NCI-H82 (cell line): ENCODE data around the gene NAV3.

Experiments
- DNase-seq: peaks from one replicate; lab custom pipeline; 2025; lab: John Stamatoyannopoulos, UW

NAV3 gene

GRCh38 chr12:77847060-77847541 lies 16.4 kb downstream of the NAV3 start:
- no peak for DNase-seq

- no peak for DNase-seq
Observed at GRCh38 chr12:77847680-77848431, 17.2 kb downstream of the NAV3 start.

- no peak for DNase-seq
Observed at GRCh38 chr12:77850129-77850528, 19.4 kb downstream of the NAV3 start.

GRCh38 chr12:77850698-77851097 lies 20.0 kb downstream of the NAV3 start:
- DNase-seq = no peak

- no peak for DNase-seq
Observed at GRCh38 chr12:77855548-77855947, 24.9 kb downstream of the NAV3 start.

- no peak for DNase-seq
Observed at GRCh38 chr12:77861317-77861716, 30.6 kb downstream of the NAV3 start.

GRCh38 chr12:77865178-77865577 lies 34.5 kb downstream of the NAV3 start:
- DNase-seq = no peak

GRCh38 chr12:77878901-77879300 lies 48.2 kb downstream of the NAV3 start:
- DNase-seq = no peak

GRCh38 chr12:77882709-77883108 lies 52.0 kb downstream of the NAV3 start:
- DNase-seq = no peak

- no peak for DNase-seq
Observed at GRCh38 chr12:77888611-77889010, 57.9 kb downstream of the NAV3 start.

- peak; percentile 13 for DNase-seq
Observed at GRCh38 chr12:77891518-77892147, 60.9 kb downstream of the NAV3 start.

GRCh38 chr12:77893918-77894317 lies 63.2 kb downstream of the NAV3 start:
- DNase-seq = peak; percentile 64

GRCh38 chr12:77894556-77894955 lies 63.9 kb downstream of the NAV3 start:
- DNase-seq = no peak

GRCh38 chr12:77895699-77896098 lies 65.0 kb downstream of the NAV3 start:
- no peak for DNase-seq

GRCh38 chr12:77907936-77908335 lies 77.2 kb downstream of the NAV3 start:
- DNase-seq = no peak

- peak; percentile 16 for DNase-seq
Observed at GRCh38 chr12:77914081-77914488, 83.4 kb downstream of the NAV3 start.

GRCh38 chr12:77915071-77915600 lies 84.4 kb downstream of the NAV3 start:
- DNase-seq = no peak

GRCh38 chr12:77916276-77916675 lies 85.6 kb downstream of the NAV3 start:
- no peak for DNase-seq

- no peak for DNase-seq
Observed at GRCh38 chr12:77918046-77918445, 87.4 kb downstream of the NAV3 start.

- no peak for DNase-seq
Observed at GRCh38 chr12:77919450-77919849, 88.8 kb downstream of the NAV3 start.

- DNase-seq = no peak
Observed at GRCh38 chr12:77923882-77924281, 93.2 kb downstream of the NAV3 start.

- peak; percentile 28 for DNase-seq
Observed at GRCh38 chr12:77924703-77925102, 94.0 kb downstream of the NAV3 start.

GRCh38 chr12:77925536-77926108 lies 94.9 kb downstream of the NAV3 start:
- DNase-seq = peak; percentile 94
